GM03348 (cell line): Measurements from ENCODE around the gene S100A10.

Experiments
- DNase-seq: peaks from one replicate; pipeline ENCODE4 v3.0.0; 2012; ENCODE audit warnings: low spot score

The S100A10 gene

DNA sequence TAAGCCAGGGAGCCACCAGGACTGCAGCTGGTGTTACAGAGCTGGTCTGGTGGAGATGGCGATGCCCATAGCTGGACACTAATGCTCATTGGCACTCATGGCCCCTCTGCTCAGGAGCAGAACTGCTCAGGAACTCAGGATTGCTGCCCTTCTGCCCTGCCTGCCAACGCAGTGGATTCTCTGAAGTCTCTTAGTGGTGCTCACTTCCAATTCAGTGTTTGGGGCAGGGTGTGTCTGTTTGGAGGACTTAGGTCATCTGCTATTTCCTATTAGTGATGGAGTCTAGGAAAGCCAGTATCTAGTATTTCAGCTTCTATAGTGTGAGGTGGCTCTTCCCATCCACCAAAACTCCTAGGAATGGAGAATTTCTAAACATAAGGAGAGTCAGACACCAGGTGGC is 29.1 kb downstream of the S100A10 start:
- DNase-seq: no peak

DNA sequence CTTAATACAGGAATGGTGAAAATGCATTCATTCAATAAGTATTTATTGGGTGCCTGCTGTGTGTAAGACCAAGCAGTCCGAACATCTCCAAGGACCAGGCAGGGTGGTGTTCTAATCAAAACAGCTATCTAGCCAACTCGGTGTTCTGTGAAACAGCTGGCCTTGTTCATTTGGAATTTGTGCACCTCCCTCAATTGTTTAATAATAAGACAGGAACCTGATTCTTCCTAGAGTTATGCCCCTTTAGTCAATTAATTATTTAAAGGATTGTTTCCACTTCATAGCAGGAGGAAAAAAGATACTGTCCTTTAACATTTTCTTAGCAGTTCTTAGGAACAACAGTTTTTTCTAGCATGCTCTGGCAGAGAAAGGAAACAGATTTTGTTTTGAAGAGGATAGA is 30.4 kb downstream of the S100A10 start:
- DNase-seq: no peak

DNA sequence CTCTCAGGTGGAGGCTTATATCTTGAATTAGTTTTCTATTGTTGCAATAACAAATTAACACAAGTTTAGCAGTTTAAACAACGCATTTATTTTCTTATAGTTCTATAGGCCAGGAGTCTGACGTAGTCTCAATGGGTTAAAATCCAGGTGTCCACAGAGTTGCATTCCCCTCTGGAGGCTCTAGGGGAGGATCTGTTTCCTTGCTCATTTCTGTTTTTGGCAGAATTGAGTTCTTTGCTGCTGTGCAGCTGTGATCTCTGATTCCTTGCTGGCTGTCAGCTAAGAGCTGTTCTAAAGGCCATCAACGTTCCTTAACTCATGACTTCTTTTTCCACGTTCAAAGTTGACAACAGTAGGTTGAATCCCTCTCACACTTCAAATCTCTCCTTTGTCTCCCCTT is 31.8 kb downstream of the S100A10 start:
- DNase-seq: no peak

DNA sequence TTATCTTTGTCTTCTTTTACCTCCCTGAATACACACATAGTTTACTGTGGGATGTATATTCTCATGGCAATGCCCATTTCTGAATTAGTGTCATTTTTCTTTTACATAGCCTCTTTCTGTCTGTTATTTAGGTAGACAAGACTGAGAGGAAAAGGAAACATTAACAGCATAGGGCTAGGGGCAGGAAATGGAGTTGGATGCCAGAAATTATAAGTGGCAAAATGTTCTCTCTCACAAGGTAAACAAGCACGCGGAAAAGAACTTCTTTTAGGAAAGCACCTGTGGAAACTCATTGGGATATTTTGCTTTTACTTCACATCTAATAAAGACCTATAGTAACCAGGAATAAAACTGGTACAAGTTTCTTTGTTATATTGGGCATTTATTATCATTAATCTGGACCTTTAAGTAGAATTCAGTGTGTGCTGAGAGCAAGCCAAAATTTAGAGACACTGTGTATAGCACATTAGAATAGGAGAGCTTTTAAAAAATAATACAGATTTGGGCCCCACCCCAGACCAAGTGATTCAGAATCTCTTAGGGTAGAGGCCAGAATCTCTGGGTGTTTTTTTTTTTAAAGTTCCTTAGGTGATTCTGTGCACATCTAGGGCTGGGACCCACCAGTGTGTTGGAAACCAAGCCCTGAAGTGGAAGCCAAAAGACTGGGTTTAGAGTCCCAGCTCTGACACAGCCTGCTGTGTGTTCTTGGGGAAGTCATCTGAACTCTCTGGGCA is 32.7 kb downstream of the S100A10 start:
- DNase-seq: no peak

DNA sequence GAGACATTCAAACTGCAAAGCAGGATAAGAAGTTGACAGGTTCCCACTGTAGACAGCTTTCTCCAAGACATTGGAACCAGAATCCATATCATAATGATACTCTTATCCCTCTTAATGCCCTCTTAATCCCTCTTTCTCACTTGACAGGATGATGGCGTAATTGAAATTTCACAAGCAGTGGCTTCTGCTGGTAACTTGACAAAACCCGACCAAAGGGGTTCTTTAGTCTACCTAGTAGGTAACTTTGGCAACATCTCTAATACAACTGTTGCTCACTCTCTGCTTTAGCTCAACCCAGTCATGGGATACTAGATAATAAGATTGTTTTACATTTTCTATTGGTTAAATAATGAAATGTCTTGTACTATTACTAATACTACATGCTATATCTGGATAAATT is 34.7 kb downstream of the S100A10 start:
- no peak for DNase-seq

DNA sequence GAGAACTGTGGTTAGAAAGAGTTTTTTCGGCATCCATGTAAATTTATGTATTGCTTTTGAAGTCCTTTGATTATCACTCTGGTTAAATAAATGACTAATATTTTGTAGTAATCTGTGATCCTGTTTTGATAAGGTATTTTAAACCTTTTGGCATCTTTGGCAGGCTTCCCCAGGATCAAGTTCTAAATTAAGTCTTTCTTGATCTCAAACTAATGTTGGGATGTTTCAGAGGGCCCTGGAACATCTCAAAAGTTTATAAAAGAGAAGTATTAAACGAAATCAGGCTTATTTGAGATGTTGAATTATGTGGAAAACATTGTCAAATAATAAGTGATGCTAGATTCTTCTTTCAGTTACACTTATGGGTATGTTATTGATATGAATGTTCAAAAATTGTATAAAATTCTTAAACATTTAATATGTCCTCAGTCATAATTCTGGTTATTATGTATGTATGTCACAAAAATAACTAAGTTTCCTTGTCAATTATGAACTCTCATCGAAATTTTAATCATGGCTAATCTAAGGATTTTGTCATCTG is 36.6 kb downstream of the S100A10 start:
- no peak for DNase-seq

DNA sequence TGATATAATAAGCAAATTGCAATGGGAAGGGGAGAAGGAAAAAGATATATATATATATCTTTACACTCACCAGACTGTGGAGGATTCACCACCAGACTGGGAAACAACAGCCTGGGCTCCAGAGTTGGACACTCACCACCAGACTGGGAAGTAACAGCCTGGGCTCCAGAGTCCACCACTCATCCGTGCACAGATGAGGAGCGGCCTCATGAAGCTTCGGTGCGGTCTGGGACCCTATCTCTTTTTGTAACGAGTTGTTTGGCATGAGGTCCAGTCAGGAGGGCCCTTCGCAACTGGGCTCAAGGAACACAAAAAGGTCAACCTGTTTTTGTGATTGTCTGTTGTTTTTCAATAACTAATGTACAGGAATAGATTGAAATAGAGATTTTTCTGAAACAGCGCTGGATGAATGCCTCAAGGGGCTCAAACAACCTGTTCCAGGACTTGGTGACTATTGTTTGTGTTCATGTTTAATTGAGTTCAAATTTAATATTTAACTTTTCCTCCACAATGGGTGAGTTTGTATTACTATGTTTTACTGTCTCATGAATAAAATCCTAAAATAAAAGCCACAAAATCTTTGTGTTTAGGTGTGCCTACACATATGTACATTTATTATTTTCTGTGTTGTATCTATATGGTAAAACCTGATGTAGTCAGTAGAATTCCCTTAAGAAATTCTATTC is 40.1 kb downstream of the S100A10 start:
- no peak for DNase-seq

DNA sequence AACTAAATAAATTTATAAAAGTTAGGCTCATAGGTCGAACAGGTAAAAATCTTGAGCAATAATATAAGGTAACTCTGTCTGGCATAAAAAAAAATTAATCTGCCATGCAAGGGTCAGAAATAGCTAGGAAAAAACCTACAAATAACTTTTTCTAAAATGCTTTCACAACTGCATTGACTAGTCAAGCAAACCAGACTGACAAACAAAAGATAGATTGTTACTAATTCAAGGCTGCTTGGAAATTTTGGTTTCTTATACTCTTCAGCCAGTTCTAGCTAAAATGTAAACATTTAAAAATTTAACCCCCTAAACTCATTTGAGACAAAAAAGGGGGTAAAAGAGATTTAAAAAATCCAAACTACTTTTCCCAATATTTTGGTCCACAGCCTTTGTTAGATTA is 40.8 kb downstream of the S100A10 start:
- no peak for DNase-seq

DNA sequence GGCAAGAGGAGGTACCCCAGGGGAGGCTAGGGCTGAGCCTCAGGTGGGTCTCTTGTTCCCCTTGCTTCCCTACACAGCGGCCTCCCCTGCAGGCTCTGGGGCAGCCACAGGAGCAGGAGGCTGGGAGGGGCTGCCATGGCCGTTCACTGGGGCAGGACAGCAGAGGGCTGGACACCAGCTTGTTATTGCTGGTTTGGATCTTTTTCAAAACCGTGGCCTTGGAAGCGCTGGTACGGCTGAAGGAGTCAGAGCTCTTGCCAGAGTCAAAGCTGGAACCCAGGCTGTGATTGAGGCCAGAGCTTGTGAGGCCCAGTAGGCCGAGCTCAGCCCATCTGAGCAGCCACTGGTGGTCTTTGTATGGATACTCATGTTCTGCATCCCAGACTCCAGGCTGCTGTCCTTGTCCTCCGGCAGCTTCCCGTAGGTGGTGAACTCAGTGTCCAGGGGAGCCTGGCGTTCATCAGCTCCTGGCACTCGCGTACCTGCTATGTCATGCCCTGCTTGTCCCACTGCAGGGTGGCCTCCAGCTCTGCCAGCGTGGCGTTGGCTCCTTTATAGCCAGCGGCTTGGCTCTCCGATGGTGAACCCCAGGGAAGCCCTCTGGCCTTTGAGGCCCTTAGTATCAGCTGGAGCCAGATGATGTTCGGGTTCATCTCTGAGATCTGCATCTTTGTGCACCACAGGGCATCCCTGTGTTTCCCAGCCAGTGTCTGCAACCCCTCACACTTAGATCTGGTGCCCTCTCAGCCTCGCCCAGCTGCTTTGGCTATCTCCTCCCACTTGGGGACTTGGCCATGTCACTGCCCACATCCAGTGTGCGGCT is 44.1 kb downstream of the S100A10 start:
- DNase-seq: no peak

DNA sequence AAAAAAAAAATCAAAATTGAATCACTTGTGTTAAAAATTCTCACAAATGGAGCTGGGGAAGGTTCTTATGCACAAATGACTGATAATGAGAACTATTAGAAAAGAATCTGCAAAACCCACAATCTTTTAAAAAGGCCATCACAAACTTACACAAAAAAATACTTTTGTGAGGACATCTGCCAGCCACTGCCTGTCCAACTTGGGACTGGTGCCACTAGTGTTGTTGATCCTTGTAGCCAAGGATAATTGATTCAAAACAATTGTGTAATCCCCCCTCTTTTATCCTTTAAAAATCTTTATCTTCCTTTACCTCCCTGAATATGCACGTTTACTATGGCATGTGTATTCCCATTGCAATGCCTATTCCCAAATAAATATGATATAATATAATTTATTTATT is 45.2 kb downstream of the S100A10 start:
- no peak for DNase-seq

DNA sequence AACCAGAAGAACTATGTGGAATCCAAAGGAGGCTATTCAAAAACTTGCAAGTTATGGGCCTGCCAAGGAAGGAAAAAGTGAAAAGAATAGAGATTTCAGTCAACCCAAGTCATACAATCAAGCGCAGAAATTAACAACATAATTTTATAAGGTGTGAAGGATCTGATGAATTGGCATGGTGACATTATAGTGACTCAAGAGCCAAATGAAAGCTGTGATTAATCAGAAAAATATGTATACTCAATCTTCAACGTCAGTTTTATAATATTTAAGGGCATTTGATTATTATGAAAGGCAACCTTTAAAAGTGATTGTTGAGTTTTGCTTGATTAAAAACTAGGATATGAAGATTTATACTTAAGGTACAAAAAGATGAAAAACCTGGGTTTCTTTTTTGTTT is 46.5 kb downstream of the S100A10 start:
- DNase-seq: no peak

DNA sequence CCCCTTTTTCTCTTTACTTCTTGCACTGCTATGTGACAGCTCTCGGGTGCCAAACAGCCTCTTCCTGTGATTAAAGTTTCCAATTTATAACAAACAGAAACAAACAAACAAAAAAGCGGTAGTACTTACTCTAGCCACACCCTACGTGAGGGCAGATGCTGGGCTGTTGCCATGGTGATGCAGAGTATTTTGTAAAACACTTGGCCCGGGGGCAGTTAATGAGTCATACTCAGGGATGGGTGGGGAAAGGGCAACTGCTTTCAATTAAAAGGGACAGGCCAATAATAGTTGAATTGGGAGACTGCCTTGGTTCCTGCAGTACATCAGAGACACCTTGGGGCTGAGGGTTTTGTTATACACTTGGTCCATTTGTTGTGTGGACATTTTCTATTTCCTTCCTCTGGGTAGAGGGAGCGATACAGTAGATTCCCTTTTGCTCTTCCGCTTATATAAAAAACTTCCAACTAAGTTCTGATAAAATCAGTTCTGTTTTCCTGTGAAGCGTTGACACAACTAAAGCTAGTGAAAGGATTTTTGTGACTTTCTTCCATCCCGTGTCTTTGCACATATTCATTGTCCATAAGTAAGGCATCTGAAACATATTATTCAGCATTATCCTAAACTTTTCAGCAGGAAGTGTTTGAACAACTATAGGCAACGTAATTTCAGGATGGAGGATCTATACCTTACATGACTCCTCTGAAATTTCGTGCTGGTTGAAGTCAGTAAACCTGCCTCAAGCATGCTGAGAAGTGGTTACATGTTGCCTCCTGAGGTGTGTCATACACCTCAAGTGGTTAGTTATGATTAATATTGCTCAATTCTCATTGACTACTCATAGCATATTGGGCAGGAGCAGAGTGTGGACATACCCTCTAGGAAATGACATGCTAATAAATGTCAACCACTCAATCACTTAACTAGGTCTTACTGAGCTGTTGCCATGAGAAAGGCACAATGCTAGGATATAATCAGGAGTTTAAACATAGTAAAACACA is 47.6 kb downstream of the S100A10 start:
- peak; percentile 92 for DNase-seq

DNA sequence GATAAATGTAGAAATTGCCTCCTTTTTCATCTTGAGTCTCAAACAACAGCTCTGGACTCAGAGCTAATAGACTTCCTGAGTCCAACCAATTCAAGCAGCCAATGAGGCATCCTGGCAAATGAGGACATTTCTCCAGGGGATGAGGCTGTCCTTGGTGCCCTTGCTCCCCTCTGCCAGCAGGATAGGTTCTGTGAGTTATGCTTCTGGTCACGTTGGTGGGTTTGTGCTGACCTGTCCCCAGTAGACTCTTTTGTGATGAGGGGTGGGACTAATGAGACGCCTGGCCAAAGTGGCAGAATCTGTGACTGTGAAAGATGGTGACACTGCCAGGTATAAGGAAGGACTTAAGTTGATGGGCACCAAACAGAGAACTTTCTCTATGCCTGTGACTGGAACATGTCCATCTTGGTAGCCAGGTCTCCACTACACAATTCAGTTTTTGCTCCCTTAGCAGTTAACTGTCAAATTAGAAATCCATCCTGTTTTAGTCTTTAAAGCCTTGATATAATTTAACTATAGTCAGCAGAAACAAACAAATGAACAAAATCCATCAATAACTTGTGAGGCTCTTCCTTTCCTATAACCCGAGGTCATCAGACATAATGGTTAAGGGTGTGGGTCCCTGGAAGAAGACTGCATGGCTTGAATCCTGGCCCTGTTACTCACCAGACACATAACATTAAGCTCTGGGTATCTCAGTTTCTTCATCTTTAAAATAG is 48.6 kb downstream of the S100A10 start:
- DNase-seq: no peak

DNA sequence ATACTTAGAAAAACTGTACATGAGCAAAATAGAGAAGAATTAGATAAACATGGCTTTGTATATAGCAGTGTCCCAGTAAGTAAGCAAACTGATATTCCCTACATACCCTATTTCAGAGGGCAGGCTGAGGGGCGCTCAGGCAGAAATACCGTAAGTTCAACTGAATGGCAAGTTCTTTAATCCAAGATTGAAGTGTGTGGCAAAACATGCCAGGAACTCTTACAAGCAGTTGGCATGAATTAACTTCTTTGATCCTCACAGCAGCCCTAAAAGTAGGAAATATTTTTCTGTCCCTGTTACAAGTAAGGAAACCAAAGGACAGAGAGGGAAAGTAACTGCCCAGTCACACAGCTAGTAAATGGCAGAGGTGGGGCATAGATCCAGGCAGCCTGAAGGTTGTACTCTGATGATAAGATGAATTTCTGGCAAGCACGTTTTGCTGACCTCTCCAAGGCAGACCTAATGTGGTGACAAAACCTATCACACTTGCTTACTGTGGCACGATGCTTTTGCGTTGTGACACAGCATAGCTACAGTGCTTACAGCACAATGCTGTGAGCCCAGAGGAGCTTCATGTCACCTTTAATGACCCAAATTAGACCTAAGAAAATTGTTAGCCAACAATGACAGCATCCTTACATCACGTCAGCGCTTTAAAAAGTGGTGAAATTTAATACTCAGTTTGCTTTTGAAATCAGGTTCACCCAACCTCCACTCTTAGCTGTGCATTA is 49.4 kb downstream of the S100A10 start:
- DNase-seq: no peak

DNA sequence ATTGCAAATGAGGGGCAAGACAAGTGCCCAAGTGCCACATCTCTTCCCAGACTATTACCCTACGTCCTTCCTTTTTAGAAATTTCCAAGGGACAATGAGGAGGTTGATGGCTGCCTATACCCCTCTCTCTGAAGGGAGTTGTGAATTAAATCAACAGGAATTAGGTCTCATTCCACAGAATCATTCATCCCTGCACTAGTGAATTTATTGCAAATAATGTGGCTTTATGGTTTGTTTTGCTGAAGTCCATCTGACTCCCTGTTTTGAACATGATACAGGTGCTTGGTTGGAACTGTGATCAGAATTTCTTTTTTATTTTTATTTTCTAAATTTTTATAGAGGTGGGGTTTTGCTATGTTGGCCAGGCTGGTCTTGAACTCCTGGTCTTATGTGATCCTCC is 50.1 kb downstream of the S100A10 start:
- DNase-seq: no peak

DNA sequence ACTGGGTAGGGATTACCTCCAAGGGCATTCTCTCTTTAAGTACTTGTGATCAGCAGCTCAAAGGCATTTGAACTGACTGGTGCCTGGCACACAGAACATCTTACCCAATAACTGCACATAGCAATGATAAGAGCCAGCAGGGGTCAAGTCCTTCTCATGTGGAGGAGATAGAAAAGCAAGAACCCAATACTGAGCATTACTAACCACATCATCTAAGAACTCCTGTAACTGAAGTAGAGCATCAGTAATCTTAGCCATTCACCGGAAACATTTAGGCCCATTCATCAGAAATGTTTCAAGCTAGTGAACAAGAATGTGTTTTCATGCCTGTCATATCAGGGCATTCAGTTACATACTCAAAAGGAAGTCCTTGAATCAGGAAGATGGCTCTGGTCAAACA is 50.8 kb downstream of the S100A10 start:
- no peak for DNase-seq

DNA sequence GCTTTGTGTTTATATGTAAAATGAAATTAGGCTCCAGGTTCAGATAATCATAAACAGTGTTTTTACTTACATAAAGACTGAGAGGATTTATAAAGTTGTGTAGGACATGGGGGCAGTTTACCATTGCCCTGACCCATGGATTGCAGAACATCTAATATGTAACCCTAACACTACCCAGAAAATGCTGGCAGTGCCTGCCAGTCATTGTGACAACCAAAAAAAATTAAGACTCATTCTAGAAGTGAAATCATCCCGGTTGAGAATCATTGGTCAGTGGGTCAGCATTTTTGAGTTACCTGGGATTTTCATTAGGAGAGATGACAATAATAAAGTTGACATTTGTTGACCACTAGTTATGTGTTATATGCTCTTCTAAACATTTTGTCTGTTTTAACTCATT is 53.1 kb downstream of the S100A10 start:
- DNase-seq: no peak

DNA sequence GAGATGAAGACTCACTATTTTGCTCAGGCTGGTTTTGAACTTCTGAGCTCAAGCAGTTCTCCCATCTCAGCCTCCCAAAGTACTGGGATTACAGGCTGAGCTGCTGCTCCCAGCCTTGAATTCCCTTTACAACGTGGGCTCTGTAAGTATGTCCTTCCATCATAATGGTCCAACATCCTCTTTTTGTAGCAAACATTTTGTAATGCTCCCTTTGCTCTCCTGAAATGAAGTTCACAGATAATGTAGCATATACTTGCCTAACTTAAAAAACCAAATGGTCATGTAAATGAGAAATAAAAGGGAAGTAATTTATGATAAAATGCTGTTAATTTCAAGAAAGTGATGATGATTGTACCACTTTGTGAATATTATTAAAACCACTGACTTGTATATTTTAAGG is 53.9 kb downstream of the S100A10 start:
- no peak for DNase-seq

DNA sequence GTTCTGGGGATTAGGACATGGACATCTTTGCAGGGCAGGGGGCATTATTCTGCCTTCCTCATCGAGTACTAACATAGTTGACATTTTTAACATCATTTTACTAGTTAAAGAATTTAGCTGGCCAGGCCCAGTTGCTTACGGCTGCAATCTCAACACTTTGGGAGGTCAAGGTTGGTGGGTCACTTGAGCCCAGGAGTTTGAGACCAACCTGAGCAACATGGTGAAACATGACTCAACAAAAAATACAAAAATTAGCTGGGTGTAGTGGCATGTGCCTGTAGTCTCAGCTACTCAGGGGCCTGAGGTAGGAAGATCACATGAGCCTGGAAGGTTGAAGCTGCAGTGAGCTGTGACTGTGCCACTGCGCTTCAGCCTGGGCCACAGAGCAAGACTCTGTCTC is 54.5 kb downstream of the S100A10 start:
- DNase-seq: no peak

DNA sequence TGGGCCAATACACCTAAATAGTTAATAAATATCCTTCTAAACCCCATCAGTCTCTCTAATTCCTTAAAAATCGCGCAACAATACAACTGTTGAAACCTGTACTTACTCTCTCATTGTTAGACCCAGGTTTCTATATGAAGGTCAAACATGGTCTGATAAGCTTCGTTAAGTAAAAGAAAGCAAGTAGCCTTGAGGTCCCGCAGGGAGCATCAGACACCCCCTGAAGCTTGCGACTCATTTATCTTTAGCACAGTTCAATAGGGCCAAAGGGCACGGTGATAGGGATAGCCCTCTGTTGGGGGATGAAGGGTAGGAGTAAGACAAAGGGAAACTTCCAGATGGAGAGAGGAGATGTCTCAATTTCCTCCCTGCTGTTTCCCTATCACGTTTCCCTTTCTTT is 57.0 kb downstream of the S100A10 start:
- no peak for DNase-seq
